ENCODE results near the gene PROSER3.
"Not testable (repeated sequence)": the region's sequence is repeated elsewhere in the genome, so short reads cannot be mapped to it uniquely, and the experiment has no call there.

The PROSER3 gene

DNA sequence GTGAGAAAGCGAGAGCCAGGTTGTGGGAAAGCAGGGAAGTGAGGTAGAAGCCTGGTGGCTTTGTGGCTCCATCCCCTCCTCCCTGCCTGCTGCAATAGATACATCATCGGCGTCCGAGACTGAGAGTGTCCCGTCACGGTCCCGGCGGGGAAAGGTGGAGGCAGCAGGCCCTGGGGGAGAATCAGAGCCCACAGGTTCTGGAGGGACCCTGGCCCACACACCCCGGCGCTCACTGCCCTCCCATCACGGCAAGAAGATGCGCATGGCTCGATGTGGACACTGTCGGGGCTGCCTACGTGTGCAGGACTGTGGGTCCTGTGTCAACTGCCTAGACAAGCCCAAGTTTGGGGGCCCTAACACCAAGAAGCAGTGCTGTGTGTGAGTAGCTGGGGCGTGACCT lies 35.1 kb upstream of the PROSER3 start:
- no peak for DNase-seq (ENCODE audit: low spot score)

DNA sequence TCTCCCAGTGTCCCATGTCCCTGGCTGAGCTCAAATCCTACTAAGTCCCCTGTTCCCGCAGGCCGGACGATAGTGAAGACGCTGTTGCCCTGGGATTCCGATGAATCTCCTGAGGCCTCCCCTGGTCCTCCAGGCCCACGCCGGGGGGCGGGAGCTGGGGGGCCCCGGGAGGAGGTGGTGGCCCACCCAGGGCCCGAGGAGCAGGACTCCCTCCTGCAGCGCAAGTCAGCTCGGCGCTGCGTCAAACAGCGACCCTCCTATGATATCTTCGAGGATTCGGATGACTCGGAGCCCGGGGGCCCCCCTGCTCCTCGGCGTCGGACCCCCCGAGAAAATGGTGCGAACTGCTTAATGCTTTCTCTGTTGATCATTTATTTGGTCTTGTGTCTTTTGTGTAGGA lies 34.3 kb upstream of the PROSER3 start:
- DNase-seq (ENCODE audit: low spot score), result no peak

DNA sequence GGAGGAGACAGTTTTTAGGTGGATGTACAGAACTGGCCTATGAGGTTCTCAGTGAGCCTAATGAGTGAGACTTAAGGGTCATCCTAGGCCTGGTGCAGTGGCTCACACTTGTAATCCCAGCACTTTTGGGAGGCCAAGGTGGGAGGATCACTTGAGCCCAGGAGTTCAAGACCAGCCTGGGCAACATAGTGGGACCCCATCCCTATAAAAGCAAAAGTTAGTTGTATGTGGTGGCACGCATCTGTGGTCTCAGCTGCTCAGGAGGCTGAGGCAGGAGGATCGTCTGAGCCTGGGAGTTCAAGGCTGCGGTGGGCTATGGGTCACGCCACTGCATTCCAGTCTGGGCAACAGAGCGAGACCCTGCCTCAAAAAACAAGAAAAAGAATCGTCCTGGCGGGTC lies 33.8 kb upstream of the PROSER3 start:
- DNase-seq (ENCODE audit: low spot score), result not testable (repeated sequence)

DNA sequence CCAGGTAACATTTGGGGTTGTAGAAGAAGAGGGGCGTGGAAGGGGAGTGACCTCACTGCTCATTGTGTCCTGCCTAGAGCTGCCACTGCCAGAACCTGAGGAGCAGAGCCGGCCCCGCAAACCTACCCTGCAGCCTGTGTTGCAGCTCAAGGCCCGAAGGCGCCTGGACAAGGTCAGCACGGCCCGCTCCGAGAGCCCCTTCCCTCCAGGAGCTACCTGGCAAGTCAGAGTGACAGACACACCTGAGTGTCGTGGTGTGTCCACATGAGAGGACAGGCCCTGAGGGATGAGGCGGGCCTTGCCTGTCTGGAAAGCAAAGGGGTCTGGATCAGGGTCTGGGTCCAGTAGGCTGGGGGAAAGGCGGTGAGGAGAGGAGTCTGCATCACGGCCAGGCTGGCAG lies 33.4 kb upstream of the PROSER3 start:
- DNase-seq (ENCODE audit: low spot score), result no peak

DNA sequence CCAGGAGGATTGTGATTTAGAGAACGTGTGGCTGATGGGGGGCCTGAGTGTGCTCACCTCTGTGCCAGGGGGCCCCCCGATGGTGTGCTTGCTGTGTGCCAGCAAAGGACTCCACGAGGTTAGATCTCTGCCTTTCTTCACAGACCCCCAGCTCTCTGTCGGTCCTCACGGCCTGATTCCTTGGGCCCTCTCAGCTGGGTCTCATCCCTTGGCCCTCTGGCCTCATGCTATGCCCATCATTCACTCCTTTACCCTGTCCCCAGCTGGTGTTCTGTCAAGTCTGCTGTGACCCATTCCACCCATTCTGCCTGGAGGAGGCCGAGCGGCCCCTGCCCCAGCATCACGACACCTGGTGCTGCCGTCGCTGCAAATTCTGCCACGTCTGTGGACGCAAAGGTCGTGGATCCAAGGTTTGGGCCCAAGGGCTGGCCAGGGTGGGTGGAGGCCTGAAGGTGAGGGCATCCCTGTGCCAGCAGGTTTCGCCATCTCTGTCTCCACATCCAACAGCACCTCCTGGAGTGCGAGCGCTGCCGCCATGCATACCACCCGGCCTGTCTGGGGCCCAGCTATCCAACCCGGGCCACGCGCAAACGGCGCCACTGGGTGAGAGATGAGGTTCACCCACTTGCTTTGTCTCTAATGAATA lies 32.6 kb upstream of the PROSER3 start:
- no peak for DNase-seq (ENCODE audit: low spot score)

DNA sequence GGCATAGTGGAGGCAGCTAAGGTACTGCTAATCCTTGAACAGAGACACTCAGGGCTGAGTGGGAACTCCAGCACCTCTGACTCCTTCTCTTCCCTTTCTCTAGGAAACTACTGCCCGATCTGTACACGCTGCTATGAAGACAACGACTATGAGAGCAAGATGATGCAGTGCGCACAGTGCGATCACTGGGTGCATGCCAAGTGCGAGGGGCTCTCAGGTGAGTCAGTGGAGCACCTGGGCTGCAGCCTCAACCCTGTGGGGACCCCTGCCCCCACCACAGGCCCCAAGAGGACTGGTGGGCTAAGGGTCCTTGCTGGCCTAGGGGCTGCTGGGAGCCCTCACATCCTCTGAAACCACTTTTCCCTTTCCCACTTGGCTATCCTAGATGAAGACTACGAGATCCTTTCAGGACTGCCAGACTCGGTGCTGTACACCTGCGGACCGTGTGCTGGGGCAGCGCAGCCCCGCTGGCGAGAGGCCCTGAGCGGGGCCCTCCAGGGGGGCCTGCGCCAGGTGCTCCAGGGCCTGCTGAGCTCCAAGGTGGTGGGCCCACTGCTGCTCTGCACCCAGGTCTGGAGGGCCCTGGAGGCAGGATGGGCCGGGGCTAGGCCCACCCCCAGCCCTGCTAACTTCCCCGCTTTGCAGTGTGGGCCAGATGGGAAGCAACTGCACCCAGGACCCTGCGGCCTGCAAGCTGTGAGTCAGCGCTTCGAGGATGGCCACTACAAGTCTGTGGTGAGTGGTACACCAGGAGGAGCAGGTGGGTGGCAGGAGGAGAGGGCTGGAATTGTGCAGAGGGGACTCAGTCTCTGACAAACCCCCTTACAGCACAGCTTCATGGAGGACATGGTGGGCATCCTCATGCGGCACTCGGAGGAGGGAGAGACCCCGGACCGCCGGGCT lies 30.7 kb upstream of the PROSER3 start:
- no peak for DNase-seq (ENCODE audit: low spot score)

DNA sequence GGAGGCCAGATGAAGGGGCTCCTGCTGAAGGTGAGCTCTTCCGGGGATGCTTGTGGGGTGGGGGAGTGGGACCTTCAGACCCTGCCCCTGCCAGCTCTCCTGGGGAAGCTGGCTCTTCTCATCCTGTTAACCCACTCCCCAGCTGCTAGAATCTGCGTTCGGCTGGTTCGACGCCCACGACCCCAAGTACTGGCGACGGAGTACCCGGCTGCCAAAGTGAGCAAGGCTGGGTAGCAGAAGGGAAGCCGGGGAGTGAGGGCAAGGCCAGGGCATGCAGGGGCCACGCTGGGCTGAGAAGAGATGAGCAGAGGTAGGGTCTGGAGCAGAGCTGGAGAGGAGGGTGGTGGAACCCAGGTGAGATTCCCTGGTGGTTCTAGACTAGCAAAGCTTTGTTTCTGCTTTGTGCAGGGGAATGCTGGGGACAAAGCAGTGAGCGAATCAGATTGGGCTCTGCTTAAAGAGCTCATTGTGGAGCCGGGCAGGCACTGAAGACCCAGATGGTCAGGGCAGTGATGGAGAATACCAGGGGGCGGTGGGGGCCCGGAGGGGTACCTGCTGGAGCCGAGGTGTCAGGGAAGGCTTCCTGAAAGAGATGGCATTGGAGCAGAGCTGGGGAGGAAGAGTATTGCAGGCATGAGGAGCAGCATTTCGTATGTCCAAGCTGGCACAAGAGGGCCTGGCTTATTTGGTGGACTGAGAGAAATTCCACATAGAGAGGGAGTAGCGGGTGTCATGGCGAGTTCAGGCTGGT lies 29.8 kb upstream of the PROSER3 start:
- no peak for DNase-seq (ENCODE audit: low spot score)

DNA sequence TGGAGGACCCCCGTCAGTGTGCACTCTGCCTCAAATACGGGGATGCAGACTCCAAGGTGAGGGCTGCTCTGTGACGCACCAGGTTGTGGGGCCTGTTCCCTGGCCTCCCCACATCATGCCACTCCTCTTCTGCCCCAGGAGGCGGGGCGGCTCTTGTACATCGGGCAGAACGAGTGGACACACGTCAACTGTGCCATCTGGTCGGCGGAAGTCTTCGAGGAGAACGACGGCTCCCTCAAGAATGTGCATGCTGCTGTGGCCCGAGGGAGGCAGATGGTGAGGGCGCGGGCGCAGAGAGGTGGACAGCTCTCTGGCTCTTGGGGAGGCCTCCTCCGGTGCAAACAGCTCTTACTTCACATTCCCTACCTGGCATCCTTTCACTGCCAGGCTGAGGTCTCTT lies 29.0 kb upstream of the PROSER3 start:
- DNase-seq (ENCODE audit: low spot score), result no peak

DNA sequence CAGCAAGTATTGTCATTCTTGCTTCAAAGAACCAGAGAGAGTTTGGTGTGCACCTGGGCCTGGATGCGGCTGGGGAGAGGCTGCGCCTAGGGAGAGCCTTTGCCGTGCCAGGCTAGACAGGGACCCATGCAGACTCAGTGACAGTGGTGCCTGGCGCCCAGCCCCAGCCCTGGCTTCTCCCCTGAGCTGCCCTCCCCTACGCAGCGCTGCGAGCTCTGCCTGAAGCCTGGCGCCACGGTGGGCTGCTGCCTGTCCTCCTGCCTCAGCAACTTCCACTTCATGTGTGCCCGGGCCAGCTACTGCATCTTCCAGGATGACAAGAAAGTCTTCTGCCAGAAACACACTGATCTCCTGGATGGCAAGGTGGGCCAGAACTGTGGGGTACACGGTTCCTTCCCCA lies 28.2 kb upstream of the PROSER3 start:
- no peak for DNase-seq (ENCODE audit: low spot score)

DNA sequence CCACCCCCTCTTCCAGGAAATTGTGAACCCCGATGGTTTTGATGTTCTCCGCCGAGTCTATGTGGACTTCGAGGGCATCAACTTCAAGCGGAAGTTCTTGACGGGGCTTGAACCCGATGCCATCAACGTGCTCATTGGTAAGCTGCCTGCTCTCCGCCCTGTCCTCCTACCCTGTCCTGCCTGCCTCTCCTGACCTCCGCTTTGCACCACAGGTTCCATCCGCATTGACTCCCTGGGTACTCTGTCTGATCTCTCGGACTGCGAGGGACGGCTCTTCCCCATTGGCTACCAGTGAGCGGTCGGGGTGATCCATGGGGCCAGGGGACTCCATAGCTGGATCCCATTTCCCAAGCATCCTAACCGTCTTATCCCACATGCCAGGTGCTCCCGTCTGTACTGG lies 27.6 kb upstream of the PROSER3 start:
- DNase-seq (ENCODE audit: low spot score), result no peak

DNA sequence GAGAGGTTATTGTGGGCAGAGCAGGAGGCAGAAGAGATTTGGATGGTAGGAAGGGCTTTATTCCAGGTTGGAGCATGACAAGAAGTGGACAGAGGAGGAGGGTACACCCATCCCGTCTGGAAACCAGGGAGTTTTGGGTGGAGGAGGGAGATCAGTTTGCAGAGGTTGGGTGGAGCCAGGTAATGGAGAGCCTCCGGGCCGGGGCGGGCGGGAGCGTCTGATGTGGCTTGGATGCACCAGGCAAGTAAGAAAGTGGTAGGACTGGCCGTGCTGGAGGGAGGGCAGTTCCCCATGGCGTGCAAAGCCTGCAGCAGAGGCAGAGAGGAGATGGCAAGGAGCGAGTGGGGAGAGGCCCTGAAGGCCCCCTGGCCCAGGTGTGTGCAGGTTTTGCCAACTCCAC lies 26.6 kb upstream of the PROSER3 start:
- no peak for DNase-seq (ENCODE audit: low spot score)

DNA sequence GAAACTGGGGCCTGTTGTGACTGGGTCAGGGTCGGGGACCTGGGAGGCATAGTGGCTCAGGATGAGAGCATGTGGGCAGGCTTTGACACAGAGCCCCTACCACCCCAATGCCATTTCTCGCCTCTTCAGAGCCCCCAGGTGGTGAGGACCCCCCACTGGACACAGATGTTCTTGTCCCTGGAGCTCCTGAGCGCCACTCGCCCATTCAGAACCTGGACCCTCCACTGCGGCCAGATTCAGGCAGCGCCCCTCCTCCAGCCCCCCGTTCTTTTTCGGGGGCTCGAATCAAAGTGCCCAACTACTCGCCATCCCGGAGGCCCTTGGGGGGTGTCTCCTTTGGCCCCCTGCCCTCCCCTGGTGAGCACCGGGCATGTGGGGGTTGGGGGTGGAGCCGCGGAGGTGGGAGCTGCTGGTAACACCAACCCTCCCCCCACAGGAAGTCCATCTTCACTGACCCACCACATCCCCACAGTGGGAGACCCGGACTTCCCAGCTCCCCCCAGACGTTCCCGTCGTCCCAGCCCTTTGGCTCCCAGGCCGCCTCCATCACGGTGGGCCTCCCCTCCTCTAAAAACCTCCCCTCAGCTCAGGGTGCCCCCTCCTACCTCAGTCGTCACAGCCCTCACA lies 26.1 kb upstream of the PROSER3 start:
- no peak for DNase-seq (ENCODE audit: low spot score)

DNA sequence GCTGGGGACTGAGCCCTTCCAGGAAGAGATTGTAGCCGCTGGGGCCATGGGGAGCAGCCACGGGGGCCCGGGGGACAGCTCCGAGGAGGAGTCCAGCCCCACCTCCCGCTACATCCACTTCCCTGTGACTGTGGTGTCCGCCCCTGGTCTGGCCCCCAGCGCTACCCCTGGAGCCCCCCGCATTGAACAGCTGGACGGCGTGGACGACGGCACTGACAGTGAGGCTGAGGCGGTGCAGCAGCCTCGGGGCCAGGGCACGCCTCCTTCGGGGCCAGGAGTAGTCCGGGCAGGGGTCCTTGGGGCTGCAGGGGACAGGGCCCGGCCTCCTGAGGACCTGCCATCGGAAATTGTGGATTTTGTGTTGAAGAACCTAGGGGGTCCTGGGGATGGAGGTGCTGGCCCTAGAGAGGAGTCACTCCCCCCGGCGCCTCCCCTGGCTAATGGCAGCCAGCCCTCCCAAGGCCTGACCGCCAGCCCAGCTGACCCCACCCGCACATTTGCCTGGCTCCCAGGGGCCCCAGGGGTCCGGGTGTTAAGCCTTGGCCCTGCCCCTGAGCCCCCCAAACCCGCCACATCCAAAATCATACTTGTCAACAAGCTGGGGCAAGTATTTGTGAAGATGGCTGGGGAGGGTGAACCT lies 25.3 kb upstream of the PROSER3 start:
- DNase-seq (ENCODE audit: low spot score), result no peak

DNA sequence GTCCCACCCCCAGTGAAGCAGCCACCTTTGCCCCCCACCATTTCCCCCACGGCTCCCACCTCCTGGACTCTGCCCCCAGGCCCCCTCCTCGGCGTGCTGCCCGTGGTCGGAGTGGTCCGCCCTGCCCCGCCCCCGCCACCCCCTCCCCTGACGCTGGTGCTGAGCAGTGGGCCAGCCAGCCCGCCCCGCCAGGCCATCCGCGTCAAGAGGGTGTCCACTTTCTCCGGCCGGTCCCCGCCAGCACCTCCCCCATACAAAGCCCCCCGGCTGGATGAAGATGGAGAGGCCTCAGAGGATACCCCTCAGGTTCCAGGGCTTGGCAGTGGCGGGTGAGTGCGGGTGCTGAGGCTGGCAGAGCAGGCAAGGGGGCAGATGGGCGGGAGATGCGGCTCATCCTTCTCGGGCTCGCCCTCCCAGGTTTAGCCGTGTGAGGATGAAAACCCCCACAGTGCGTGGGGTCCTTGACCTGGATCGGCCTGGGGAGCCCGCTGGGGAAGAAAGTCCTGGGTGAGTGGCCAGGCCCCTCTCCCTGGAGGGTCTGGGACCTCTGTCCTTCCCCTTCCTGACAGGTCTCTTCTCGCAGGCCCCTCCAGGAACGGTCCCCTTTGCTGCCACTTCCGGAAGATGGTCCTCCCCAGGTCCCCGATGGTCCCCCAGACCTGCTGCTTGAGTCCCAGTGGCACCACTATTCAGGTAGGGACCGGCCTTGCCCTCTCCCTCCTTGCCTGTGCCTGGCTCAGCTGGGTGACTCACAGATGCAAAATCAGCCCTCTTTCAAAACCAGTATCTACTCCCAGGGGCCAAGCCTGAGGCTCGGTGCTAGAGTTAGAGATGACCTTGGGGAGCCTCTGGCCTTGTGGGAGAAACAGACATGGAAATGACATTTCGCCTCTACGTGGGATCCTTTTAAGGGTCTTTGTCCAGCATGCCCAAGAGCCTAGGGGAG lies 24.5 kb upstream of the PROSER3 start:
- no peak for DNase-seq (ENCODE audit: low spot score)

DNA sequence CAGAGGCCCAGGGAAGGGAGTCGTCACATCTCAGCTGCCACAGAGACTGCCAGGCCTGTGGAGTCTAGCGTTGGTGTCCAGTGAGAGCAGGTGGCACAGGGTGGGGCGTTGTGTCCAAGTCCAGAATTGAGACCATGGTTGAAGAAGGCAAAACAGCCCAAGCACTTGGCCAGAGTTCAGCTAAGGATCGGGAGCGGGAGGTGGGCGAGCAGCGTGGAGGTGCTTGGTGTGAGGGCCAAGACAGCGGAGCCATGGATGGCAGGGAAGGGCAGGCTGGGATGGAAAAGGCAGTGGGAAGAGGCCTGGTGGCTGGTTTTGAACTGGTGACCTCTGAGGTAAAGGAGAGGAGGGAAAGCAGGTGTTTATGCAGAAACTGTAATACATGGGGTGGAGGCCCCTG lies 23.7 kb upstream of the PROSER3 start:
- DNase-seq (ENCODE audit: low spot score), result no peak

DNA sequence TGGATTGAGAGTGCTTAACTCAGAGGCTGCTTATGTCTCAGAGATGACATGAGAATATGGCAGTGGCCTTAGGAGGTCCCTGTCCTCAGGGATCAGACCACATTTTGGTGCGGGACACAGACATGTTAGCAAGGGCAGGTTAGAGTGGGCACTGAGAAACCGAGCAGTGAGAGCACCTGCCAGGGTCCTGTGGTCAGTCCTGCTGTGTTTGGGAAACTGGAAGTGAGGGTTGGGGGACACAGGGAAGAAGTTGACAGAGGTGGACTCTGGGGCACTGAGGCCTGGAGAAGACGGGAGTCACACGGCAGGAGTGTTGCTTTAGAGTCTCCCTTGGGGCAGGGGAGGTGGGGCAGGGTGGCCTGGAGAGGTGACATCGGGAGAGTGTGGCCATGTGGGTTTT lies 23.1 kb upstream of the PROSER3 start:
- DNase-seq (ENCODE audit: low spot score), result no peak

DNA sequence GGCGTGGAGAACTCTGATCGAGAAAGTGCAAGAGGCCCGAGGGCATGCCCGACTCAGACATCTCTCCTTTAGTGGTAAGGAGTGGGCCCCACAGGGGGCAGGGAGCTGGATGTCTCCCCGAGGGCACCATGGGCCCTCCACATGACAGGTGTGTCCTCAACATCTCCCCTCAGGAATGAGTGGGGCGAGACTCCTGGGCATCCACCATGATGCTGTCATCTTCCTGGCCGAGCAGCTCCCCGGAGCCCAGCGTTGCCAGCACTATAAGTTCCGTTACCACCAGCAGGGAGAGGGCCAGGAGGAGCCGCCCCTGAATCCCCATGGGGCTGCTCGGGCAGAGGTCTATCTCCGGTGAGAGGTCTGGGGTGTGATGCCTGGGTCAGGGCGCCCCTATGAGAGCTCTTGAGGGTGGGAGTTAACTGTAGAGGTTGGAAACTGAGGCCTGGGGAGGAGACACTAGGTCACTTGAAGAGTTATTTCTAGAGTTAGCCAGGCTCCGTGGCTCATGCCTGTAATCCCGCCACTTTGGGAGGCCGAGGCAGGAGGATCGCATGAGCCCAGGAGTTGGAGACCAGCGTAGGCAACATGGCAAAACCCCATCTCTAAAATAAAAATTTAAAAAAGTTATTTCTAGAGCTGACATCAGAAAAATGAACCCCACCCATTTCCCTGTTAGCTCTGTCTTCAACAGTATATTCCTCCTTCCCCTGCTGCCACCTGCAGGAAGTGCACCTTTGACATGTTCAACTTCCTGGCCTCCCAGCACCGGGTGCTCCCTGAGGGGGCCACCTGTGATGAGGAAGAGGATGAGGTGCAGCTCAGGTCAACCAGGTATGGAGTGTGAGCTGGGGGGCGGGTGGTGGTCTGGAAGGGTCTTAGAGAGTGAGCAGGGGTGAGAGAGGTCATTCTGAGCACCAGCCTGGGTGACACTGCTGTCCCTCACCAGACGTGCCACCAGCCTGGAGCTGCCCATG lies 20.8 kb upstream of the PROSER3 start:
- no peak for DNase-seq (ENCODE audit: low spot score)

DNA sequence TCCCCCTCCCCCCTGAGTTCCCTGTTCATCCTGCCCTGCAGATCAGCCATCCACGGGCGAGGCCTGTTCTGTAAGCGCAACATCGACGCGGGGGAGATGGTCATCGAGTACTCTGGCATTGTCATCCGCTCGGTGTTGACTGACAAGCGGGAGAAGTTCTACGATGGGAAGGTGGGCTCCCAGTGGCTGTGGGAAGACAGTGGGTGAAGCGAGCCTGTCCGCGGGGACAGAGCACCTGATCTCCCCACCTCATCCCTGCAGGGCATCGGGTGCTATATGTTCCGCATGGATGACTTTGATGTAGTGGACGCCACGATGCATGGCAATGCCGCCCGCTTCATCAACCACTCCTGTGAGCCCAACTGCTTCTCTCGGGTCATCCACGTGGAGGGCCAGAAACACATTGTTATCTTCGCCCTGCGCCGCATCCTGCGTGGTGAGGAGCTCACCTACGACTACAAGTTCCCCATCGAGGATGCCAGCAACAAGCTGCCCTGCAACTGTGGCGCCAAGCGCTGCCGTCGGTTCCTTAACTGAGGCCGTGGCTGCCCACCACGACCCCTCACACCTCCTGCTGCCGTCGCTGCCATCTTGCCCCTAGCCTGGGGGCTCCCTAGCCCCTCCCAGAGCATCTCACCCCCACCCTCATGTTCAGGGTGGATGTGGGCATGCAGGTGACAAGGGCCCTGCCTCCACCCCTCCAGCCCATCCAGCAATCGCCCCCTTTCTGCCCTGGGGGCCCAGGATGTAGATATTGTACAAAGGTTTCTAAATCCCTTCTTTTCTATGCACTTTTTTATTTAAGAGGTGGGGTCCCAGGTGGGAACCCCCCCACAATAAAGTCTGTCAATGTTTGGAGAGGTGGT lies 19.7 kb upstream of the PROSER3 start:
- no peak for DNase-seq (ENCODE audit: low spot score)

DNA sequence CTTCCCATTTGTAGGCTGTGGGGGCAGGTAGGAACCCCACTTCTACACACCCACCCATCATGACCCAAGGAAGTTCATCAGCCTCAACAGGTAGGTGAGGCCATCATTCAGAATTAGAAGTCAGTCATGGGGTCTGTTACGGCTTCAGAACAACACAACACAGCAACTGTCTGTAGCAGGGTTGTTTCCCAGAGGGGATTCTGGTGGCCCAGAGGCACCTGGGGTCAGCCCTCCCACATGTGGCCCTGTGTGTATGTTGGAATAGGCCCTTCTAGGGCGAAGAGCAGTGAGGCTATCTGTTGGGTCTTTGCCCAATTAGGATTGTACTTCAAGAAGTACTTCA lies 19.1 kb upstream of the PROSER3 start:
- DNase-seq (ENCODE audit: low spot score), result no peak
